HEK293 (cell line): ENCODE data around the gene HBG2.

Experiments
- ELK4 ChIP-seq: IDR thresholded peaks from 2 replicates; pipeline ENCODE4 v1.6.1; 2011; ENCODE audit warnings: mild to moderate bottlenecking, low read depth, low read length, borderline replicate concordance
- GLI4 ChIP-seq: fragments of 450-650 bp; formaldehyde crosslinking; IDR thresholded peaks from 2 replicates; pipeline ENCODE4 v1.5.1; 2016; ENCODE audit warnings: missing biosample characterization, missing genetic modification characterization
- KLF10 ChIP-seq: fragments of 450-650 bp; IDR thresholded peaks from 2 replicates; pipeline ENCODE4 v1.5.1; 2018; ENCODE audit warnings: missing biosample characterization, mild to moderate bottlenecking, missing genetic modification characterization
- REST ChIP-seq: fragments of 450-650 bp; formaldehyde crosslinking; IDR thresholded peaks from 2 replicates; pipeline ENCODE4 v1.5.1; 2016; ENCODE audit warnings: missing biosample characterization, missing genetic modification characterization
- TCF7L2 ChIP-seq: IDR thresholded peaks from 2 replicates; pipeline ENCODE4 v1.6.1; 2011; ENCODE audit warnings: low read depth, mild to moderate bottlenecking, inconsistent platforms, low read length, moderate library complexity, borderline replicate concordance
- ZBTB11 ChIP-seq: fragments of 450-650 bp; formaldehyde crosslinking; conservative IDR thresholded peaks from 2 replicates; pipeline ENCODE4 v1.5.1; 2016; ENCODE audit warnings: low read depth, missing biosample characterization, missing genetic modification characterization
- ZBTB7A ChIP-seq: fragments of 450-650 bp; formaldehyde crosslinking; IDR thresholded peaks from 2 replicates; pipeline ENCODE4 v1.5.1; 2016; ENCODE audit warnings: low read depth, missing biosample characterization, missing genetic modification characterization
- ZFP3 ChIP-seq: fragments of 450-650 bp; formaldehyde crosslinking; IDR thresholded peaks from 2 replicates; pipeline ENCODE4 v1.5.1; 2016; ENCODE audit warnings: low read depth, missing biosample characterization, missing genetic modification characterization
- ZNF24 ChIP-seq: fragments of 450-650 bp; formaldehyde crosslinking; IDR thresholded peaks from 2 replicates; pipeline ENCODE4 v1.5.1; 2016; ENCODE audit warnings: missing biosample characterization, missing genetic modification characterization
- ZNF792 ChIP-seq: fragments of 450-650 bp; formaldehyde crosslinking; IDR thresholded peaks from 2 replicates; pipeline ENCODE4 v1.5.1; 2016; ENCODE audit warnings: missing biosample characterization, missing genetic modification characterization
- TF ChIP-seq, protein P1 (sequence below): fragments of 450-650 bp; formaldehyde crosslinking; IDR thresholded peaks from 2 replicates; pipeline ENCODE4 v1.5.1; 2016; ENCODE audit warnings: missing biosample characterization, missing genetic modification characterization
- TF ChIP-seq, protein P2 (sequence below): fragments of 450-650 bp; formaldehyde crosslinking; IDR thresholded peaks from 2 replicates; pipeline ENCODE4 v1.5.1; 2016; ENCODE audit warnings: missing biosample characterization, missing genetic modification characterization
- TF ChIP-seq, protein P3 (sequence below): fragments of 450-650 bp; formaldehyde crosslinking; IDR thresholded peaks from 2 replicates; pipeline ENCODE4 v1.5.1; 2016; ENCODE audit warnings: missing biosample characterization, missing genetic modification characterization
- TF ChIP-seq, protein P4 (sequence below): fragments of 450-650 bp; formaldehyde crosslinking; IDR thresholded peaks from 2 replicates; pipeline ENCODE4 v1.5.1; 2017; ENCODE audit warnings: missing biosample characterization, missing genetic modification characterization

DNA sequence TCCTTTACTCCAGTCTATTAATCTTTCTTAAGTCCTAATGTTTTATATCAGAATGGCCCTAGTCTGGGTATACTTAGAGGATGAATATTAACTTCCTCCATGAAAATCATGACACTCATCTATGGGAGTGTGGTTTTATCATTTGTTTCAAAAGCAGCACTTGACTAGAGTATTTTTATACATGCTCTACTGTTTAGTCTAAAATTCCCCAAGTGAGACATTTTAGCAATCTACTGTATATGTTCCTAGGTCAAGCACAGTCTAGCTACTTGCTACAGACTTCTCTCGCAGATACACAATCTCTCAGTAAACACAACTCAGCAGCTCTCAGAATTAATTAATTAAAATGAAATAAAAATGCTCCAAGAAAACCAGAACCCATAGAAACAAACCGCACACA lies 24.8 kb downstream of the HBG2 start:
- TF ChIP-seq GLI4 (no peak), ZBTB7A (tag by site-specific recombination) (no peak), ZBTB11 (no peak), ZNF24 (tag by site-specific recombination) (no peak), ELK4 (no peak), ZNF792 (tag by site-specific recombination) (no peak), KLF10 (tag by site-specific recombination) (no peak), REST (tag by site-specific recombination) (no peak), TCF7L2 (no peak), ZFP3 (tag by site-specific recombination) (no peak)
- TF ChIP-seq, protein P1, sequence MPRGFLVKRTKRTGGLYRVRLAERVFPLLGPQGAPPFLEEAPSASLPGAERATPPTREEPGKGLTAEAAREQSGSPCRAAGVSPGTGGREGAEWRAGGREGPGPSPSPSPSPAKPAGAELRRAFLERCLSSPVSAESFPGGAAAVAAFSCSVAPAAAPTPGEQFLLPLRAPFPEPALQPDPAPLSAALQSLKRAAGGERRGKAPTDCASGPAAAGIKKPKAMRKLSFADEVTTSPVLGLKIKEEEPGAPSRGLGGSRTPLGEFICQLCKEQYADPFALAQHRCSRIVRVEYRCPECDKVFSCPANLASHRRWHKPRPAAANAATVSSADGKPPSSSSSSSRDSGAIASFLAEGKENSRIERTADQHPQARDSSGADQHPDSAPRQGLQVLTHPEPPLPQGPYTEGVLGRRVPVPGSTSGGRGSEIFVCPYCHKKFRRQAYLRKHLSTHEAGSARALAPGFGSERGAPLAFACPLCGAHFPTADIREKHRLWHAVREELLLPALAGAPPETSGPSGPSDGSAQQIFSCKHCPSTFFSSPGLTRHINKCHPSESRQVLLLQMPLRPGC: no peak
- TF ChIP-seq, protein P2, sequence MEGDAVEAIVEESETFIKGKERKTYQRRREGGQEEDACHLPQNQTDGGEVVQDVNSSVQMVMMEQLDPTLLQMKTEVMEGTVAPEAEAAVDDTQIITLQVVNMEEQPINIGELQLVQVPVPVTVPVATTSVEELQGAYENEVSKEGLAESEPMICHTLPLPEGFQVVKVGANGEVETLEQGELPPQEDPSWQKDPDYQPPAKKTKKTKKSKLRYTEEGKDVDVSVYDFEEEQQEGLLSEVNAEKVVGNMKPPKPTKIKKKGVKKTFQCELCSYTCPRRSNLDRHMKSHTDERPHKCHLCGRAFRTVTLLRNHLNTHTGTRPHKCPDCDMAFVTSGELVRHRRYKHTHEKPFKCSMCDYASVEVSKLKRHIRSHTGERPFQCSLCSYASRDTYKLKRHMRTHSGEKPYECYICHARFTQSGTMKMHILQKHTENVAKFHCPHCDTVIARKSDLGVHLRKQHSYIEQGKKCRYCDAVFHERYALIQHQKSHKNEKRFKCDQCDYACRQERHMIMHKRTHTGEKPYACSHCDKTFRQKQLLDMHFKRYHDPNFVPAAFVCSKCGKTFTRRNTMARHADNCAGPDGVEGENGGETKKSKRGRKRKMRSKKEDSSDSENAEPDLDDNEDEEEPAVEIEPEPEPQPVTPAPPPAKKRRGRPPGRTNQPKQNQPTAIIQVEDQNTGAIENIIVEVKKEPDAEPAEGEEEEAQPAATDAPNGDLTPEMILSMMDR (tag by site-specific recombination): no peak
- TF ChIP-seq, protein P3, sequence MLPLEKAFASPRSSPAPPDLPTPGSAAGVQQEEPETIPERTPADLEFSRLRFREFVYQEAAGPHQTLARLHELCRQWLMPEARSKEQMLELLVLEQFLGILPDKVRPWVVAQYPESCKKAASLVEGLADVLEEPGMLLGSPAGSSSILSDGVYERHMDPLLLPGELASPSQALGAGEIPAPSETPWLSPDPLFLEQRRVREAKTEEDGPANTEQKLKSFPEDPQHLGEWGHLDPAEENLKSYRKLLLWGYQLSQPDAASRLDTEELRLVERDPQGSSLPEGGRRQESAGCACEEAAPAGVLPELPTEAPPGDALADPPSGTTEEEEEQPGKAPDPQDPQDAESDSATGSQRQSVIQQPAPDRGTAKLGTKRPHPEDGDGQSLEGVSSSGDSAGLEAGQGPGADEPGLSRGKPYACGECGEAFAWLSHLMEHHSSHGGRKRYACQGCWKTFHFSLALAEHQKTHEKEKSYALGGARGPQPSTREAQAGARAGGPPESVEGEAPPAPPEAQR (tag by site-specific recombination): no peak
- TF ChIP-seq, protein P4, sequence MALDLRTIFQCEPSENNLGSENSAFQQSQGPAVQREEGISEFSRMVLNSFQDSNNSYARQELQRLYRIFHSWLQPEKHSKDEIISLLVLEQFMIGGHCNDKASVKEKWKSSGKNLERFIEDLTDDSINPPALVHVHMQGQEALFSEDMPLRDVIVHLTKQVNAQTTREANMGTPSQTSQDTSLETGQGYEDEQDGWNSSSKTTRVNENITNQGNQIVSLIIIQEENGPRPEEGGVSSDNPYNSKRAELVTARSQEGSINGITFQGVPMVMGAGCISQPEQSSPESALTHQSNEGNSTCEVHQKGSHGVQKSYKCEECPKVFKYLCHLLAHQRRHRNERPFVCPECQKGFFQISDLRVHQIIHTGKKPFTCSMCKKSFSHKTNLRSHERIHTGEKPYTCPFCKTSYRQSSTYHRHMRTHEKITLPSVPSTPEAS (tag by site-specific recombination): no peak
